K562 (cell line): ENCODE measurements around the gene OSBPL1A. TPM values are rescaled to one million over a fixed set of nuclear protein-coding genes. Genes with fewer than 3 reads are reported as not detected.

Experiments
- ARHGAP35 ChIP-seq: fragments of 450-650 bp; IDR thresholded peaks from 2 replicates; pipeline ENCODE4 v1.6.1; 2018; ENCODE audit not compliant: partially characterized antibody
- BRD9 ChIP-seq: fragments of 450-650 bp; IDR thresholded peaks from 2 replicates; pipeline ENCODE4 v1.6.1; 2018; ENCODE audit warnings: low read depth; ENCODE audit not compliant: partially characterized antibody
- CXXC5 ChIP-seq: fragments of 250-450 bp; sonication (Bioruptor Pico); IDR thresholded peaks from 2 replicates; pipeline ENCODE4 v1.8.0; 2022; ENCODE audit warnings: inconsistent platforms, mild to moderate bottlenecking, moderate library complexity
- ZNF431 ChIP-seq: sonication (generic); formaldehyde crosslinking; IDR thresholded peaks from 2 replicates; pipeline ENCODE4 v1.8.0; 2022; ENCODE audit warnings: mild to moderate bottlenecking, missing genetic modification reagents
- polyA plus RNA-seq, 8 experiments: library from polyadenylated mRNA; depleted of rRNA in 4 of 8; stranded (reverse) in 5 of 8; unstranded in 3 of 8; fragments of >200 nt; fragmentation: Nextera tagmentation in 2 of 8; fragmentation: Illumina TruSeq in 1 of 8; extraction: Ambion mirVana in 2 of 8; extraction: Trizol in 1 of 8; gene quantifications; 2 replicates each; pipeline versions ENCODE4 v1.2.1 to v1.2.3, GENCODE V29; 2011 to 2014; ENCODE audit warnings: inconsistent platforms in 1 of 8, missing spikeins in 1 of 8
- total RNA-seq, 7 experiments: library from RNA; depleted of rRNA in 6 of 7; stranded (reverse); fragments of >200 nt in 6 of 7; fragmentation: Illumina TruSeq in 2 of 7; extraction: Trizol in 2 of 7; gene quantifications; 2 replicates each; pipeline versions ENCODE4 v1.2.1 to v1.2.3, GENCODE V29; 2011 to 2021; ENCODE audit warnings: low replicate concordance in 1 of 7
- TF ChIP-seq, protein P1 (sequence below): sonication (generic); formaldehyde crosslinking; IDR thresholded peaks from 2 replicates; pipeline ENCODE4 v1.8.0; 2022; ENCODE audit warnings: missing genetic modification reagents, mild to moderate bottlenecking, borderline replicate concordance
- TF ChIP-seq, protein P2 (sequence below), 2 experiments: IDR thresholded peaks in 1 of 2; conservative IDR thresholded peaks in 1 of 2; 2 replicates each; pipeline ENCODE4 v1.6.1; 2016; ENCODE audit warnings: low read depth in 2 of 2, mild to moderate bottlenecking in 1 of 2, missing compliant biosample characterization in 1 of 2, missing genetic modification characterization in 1 of 2, moderate library complexity in 1 of 2
- TF ChIP-seq, protein P3 (sequence below), 2 experiments: IDR thresholded peaks; 2 replicates each; pipeline ENCODE4 v1.6.1; 2011; ENCODE audit warnings: borderline replicate concordance in 1 of 2, control low read depth in 1 of 2, low read depth in 1 of 2, low read length in 1 of 2, mild to moderate bottlenecking in 1 of 2, mixed read lengths in 1 of 2, moderate library complexity in 1 of 2; ENCODE audit not compliant: insufficient read depth in 1 of 2, insufficient read length in 1 of 2, poor library complexity in 1 of 2, severe bottlenecking in 1 of 2; ENCODE audit errors: extremely low read depth in 1 of 2

OSBPL1A gene
- total and polyA plus RNA-seq, 9 of the 15 experiments (the other 6 are each of a cell fraction or from before 2014, with no cell fraction given): 0.40 to 0.49 TPM; not detected in 7

DNA sequence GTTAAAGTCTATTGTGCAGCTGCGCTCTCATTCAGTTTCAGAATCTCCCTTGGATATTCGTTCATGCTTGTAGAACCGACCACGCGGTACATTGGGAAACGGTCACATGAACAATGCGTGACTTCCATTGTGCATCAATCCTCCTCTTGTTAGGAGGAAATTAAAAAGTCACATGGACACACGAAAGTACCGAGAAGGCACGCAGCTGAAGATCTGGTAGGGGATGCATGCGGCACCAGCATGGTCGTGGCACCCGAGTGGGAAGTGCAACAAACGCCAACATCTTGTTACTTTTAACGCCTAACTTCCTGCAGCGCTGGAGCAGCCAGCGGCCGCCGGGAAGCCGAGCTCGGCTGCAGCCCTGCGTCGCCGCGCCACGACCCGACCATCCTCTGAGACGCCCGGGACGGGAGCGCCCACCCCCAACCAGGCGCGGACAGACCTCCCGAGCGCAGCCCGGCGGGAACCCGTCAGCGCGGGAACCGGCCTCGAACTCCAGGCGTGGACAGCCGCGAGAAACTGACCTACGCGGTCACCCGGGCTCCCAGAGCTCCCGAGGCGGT, 412 bp downstream of the OSBPL1A start (continued):
- TF ChIP-seq, protein P1, sequence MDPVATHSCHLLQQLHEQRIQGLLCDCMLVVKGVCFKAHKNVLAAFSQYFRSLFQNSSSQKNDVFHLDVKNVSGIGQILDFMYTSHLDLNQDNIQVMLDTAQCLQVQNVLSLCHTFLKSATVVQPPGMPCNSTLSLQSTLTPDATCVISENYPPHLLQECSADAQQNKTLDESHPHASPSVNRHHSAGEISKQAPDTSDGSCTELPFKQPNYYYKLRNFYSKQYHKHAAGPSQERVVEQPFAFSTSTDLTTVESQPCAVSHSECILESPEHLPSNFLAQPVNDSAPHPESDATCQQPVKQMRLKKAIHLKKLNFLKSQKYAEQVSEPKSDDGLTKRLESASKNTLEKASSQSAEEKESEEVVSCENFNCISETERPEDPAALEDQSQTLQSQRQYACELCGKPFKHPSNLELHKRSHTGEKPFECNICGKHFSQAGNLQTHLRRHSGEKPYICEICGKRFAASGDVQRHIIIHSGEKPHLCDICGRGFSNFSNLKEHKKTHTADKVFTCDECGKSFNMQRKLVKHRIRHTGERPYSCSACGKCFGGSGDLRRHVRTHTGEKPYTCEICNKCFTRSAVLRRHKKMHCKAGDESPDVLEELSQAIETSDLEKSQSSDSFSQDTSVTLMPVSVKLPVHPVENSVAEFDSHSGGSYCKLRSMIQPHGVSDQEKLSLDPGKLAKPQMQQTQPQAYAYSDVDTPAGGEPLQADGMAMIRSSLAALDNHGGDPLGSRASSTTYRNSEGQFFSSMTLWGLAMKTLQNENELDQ: no peak
- TF ChIP-seq, protein P2, sequence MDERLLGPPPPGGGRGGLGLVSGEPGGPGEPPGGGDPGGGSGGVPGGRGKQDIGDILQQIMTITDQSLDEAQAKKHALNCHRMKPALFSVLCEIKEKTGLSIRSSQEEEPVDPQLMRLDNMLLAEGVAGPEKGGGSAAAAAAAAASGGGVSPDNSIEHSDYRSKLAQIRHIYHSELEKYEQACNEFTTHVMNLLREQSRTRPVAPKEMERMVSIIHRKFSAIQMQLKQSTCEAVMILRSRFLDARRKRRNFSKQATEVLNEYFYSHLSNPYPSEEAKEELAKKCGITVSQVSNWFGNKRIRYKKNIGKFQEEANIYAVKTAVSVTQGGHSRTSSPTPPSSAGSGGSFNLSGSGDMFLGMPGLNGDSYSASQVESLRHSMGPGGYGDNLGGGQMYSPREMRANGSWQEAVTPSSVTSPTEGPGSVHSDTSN (CRISPR knock-in tag; IDR thresholded peaks at IDR 0.05; ENCODE audit: low read depth): no peak
- TF ChIP-seq, protein P2 (tag; conservative IDR thresholded peaks at IDR 0.05; ENCODE audit: low read depth): no peak
- no peak for TF ChIP-seq ARHGAP35
- TF ChIP-seq ZNF431 (CRISPR knock-in tag): no peak
- TF ChIP-seq BRD9: no peak
- TF ChIP-seq, protein P3, sequence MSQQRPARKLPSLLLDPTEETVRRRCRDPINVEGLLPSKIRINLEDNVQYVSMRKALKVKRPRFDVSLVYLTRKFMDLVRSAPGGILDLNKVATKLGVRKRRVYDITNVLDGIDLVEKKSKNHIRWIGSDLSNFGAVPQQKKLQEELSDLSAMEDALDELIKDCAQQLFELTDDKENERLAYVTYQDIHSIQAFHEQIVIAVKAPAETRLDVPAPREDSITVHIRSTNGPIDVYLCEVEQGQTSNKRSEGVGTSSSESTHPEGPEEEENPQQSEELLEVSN (IDR thresholded peaks at IDR 0.05; ENCODE audit: borderline replicate concordance in 1 of 2, extremely low read depth in 1 of 2, insufficient read depth in 1 of 2, insufficient read length in 1 of 2, low read depth in 1 of 2, low read length in 1 of 2, poor library complexity in 1 of 2, severe bottlenecking in 1 of 2): peak; percentile 18 to 84
- TF ChIP-seq CXXC5: 0 out of 2 replicates have a peak, but pooled peaks have one; percentile 15
